IPS-11a (cell line): Measurements from ENCODE around the gene ALG13.
"Not testable (repeated sequence)": the region's sequence is repeated elsewhere in the genome, so short reads cannot be mapped to it uniquely, and the experiment has no call there.

Experiments
- H3K4me3 ChIP-seq: one replicate; pipeline ENCODE4 v1.5.1; 2013; ENCODE audit warnings: low read depth, low read length, control low read depth

The ALG13 gene

GRCh38 chrX:111680988-111681779, at the start of gene ALG13:
Gene ALG13 (plus strand): TSS chrX:111681170. CDS start chrX:111681219, 49 bp downstream.
- peak within 1 kb of the TSS; percentile 63 for H3K4me3 ChIP-seq

- H3K4me3 ChIP-seq, result no peak overlapping the region
These were observed 45.9 kb upstream of the ALG13 start for GRCh38 chrX:111634823-111635729.

DNA sequence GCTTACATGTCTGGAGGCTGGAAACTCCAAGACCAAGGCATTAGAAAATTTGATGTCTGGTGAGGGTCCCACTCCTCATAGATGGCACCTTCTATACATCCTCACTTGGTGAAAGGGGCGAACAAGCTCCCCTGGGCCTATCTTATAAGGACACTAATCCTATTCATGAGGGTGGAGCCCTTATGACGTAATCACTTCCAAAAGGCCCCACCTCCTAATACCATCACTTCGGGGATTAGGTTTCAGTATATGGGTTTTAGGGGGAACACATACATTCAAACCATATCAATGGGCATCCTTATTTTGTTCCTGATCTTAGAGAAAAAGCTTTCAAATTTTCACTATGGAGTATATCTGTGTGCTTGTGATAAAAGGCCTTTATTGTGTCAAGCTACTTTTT, 39.0 kb upstream of the ALG13 start:
- no peak overlapping the region for H3K4me3 ChIP-seq

DNA sequence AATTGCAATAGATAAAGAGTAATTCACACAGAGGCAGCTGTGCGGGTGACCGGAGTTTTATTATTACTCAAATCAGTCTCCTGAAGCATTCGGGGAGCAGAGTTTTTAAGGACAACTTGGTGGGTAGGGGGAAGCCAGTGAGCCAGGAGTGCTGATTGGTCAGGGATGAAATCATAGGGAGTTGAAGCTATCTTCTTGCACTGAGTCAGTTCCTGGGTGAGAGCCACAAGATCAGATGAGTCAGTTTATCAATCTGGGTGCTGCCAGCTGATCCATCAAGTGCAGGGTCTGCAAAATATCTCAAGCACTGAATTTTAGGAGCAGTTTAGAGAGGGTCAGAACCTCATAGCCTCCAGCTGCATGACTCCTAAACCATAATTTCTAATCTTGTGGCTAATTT, 35.8 kb upstream of the ALG13 start:
- not testable (repeated sequence) for H3K4me3 ChIP-seq

- no peak overlapping the region for H3K4me3 ChIP-seq
These were observed 35.4 kb upstream of the ALG13 start for GRCh38 chrX:111645607-111646006.

- no peak overlapping the region for H3K4me3 ChIP-seq
These were observed 34.5 kb upstream of the ALG13 start for GRCh38 chrX:111646515-111646914.

DNA sequence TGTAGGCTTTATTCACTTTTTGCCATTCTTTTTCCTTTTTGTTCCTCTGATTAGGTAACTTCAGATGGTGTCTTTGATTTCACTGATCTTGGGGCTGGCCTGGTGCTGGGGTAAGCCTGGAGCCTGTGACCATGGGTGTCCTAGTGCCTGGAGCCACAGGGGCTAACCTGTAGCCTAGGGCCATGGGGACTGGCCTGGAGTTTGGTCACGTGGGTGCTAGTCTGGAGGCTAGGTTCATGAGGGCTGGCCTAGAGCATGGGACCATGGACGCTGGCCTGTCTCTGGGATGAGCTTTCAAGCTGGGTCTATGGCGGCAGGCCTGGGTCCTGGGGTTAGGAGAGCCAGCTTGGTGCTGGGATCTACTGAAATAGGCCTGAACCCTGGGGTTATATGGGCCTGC, 32.2 kb upstream of the ALG13 start:
- H3K4me3 ChIP-seq, result no peak overlapping the region

GRCh38 chrX:111649638-111650037, 31.3 kb upstream of the ALG13 start:
- no peak overlapping the region for H3K4me3 ChIP-seq

GRCh38 chrX:111650845-111651244, 30.1 kb upstream of the ALG13 start:
- no peak overlapping the region for H3K4me3 ChIP-seq

DNA sequence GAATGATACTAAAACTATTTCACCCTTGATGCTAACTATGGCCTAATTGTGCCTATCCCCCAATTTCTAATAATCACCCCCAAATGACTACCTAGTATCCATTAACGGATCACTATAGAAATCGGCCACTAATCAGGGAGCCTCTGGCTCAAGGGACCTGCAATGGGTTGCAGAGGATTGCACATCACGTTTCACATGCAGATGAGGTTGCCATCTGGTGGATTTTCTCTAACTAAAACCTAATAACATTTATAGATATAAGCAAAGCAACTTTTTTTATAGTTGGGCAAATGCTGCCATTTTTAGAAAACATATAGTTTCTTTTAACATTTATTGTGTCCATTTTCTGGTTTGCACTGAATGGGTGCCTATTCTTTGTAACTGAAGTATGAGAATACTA, 28.3 kb upstream of the ALG13 start:
- no peak overlapping the region for H3K4me3 ChIP-seq

GRCh38 chrX:111661241-111661640, 19.7 kb upstream of the ALG13 start:
- no peak overlapping the region for H3K4me3 ChIP-seq

DNA sequence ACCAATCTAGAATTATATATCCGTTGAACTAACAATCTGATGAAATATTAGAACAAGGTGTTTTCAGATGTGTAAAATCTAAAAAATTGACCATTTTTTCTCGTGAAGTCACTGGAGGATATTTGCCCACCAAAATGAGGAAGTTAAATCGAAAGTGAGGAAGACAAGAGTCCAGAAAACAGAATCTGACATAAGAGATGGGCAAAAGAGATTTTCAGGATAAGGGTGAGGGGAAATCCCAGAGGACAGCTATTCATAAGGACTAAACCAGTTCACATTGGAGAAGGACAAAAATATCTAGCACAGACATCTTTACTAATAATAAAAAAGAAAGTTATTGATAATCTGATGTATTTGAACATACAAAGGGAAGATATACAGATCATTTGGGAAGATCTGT, 18.7 kb upstream of the ALG13 start:
- no peak overlapping the region for H3K4me3 ChIP-seq

GRCh38 chrX:111671668-111672067, 9.3 kb upstream of the ALG13 start:
- no peak overlapping the region for H3K4me3 ChIP-seq

- no peak overlapping the region for H3K4me3 ChIP-seq
These were observed 6.3 kb downstream of the ALG13 start for GRCh38 chrX:111687305-111687704.

DNA sequence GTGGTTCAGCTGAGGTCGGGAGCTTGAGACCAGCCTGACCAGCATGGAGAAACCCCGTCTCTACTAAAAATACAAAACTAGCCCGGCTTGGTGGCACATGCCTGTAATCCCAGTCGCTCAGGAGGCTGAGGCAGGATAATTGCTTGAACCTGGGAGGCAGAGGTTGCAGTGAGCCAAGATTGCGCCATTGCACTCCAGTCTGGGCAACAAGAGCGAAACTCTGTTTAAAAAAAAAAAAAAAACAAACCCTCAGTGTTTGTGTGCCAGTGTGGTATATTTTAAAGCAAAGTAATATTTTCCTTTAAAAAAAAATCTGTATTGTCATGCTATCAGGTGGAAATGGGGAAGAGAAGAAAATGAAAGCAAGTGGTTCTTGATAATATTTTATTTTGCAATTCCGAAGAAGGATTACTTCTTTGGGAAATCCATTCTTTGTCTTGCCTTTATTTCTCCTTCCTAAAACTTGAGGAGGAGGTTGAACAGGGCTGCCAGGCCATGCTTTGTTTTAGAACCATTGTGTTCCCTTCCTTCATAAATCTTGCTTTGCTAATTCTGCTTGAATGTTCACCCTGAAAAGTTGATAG, 14.4 kb downstream of the ALG13 start:
- no peak overlapping the region for H3K4me3 ChIP-seq

GRCh38 chrX:111719426-111720210, 38.6 kb downstream of the ALG13 start:
- no peak overlapping the region for H3K4me3 ChIP-seq

DNA sequence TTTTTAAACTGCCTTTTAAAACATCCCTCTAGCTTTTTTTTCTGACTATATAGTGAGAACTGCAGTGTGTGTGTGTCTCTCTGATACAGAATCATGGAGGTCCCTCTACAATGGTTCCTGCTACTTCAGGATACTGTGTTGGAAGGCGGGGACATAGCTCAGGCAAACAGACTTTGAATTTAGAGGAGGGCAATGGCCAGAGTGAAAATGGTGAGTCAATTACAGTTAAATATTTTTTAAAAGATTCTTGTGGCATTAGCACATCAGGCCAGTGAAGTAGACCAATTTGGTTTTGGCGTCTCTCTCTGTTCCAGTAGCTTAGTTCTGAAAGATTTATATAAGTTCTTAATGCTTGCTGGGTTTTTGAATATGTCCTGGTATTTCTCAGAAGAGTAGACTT, 47.1 kb downstream of the ALG13 start:
- H3K4me3 ChIP-seq, result no peak overlapping the region

DNA sequence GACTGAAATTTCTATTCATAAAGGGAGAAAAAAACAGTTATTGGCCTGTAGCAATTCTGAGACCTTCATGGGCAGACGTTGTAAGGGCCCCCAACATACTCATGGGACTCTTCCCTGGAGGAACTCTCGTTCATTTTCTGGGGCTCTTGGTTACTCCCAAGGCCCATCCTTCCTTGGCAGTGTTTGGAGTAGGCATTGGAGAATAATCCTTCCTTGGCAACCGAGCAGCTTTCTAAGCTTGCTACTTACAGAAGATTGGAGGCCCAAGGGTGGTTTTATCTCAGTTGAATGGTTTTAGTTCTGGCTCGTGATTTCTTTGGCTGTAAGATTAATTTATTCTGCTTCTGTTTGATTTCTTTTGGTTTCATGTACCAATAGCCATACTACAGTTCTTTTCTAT, 50.4 kb downstream of the ALG13 start:
- H3K4me3 ChIP-seq, result no peak overlapping the region

GRCh38 chrX:111736571-111736970, 55.6 kb downstream of the ALG13 start:
- no peak overlapping the region for H3K4me3 ChIP-seq

DNA sequence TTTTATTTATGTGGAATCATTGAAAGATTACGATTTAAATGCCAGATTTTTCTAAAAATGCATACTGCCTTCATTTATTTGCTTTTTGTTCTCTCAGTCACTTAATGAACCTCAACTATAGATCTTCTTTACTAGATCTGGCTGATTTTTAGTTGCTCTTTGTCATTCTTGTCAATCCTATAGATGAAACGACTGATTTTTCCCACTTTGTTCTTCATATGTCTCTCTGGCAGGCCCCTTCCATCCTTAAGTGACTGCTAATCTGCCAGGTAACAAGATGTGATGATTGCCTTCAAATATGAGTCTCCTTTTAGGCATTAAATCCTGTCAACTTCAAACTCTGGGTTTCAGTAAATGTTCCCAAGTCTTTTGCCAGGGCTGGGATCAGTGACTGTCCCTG, 61.0 kb downstream of the ALG13 start:
- H3K4me3 ChIP-seq, result no peak overlapping the region

DNA sequence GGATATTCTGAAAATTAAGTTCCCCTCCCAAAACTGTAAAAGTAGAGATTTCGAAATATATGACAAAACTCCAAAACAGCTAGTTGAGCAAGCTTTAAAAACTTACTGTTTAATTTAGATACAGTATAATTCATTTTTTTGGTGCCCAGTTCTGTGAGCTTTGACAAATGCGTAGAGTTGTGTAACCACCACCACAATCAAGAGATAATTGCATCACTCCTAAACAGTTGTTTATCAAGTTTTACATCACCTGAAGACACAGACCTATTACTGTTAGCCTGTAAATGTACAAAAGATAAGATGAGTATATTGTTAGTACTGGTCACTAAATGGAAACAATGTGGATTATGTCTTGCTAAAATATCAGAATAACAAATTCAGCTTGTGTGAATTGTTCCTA, 62.3 kb downstream of the ALG13 start:
- H3K4me3 ChIP-seq, result no peak overlapping the region
